ENCODE measurements around the gene RASA2. TPM values are rescaled to one million over a fixed set of nuclear protein-coding genes. Genes with fewer than 3 reads are reported as not detected.

The RASA2 gene
- total and polyA plus RNA-seq, 9 of the 15 experiments (the other 6 are each of a cell fraction or from before 2014, with no cell fraction given): 2.0 to 12.8 (median 9.5) TPM

GRCh38 chr3:141511361-141511760 is 24.5 kb downstream of the RASA2 start:
- TF ChIP-seq HMGN3 (IDR thresholded peaks at IDR 0.05; ENCODE audit: borderline replicate concordance, extremely low read depth, insufficient read length, low read depth, low read length): no peak
- TF ChIP-seq ZNF75A (CRISPR knock-in tag; IDR thresholded peaks at IDR 0.05): no peak
- TF ChIP-seq ZC3H8 (IDR thresholded peaks at IDR 0.05): no peak
- no peak for TF ChIP-seq NR2F6 (CRISPR knock-in tag; IDR thresholded peaks at IDR 0.05)
- no peak for TF ChIP-seq ZNF77 (CRISPR knock-in tag; IDR thresholded peaks at IDR 0.05)
- TF ChIP-seq HNRNPK (IDR thresholded peaks at IDR 0.05; ENCODE audit: low read depth, low read length, poor library complexity, severe bottlenecking): no peak
- TF ChIP-seq ZNF282 (CRISPR knock-in tag; IDR thresholded peaks at IDR 0.05): no peak
- TF ChIP-seq ZNF717 (CRISPR knock-in tag; IDR thresholded peaks at IDR 0.05): no peak
- H3K9me1 ChIP-seq (ENCODE audit: control insufficient read depth, insufficient read depth, low read length): no peaks in the 10 kb centered on the region
- FAIRE-seq: no peak
- no peak overlapping the region for H3K4me3 ChIP-seq
- ATAC-seq: no peak
- WGBS (ENCODE audit: insufficient coverage, low coverage, missing lambda C conversion rate): 77% methylated on average over 4 of the region's 4 CpGs
- ChIA-PET CTCF (ENCODE audit: low intra/inter-chr PET ratio) (no interaction called here), POLR2A (no interaction called here)
- no peak overlapping the region for H3K9ac ChIP-seq (ENCODE audit: insufficient read depth in 1 of 2, low read depth in 2 of 2, low read length in 2 of 2)
- H2AFZ ChIP-seq (ENCODE audit: low read depth, low read length): no peak overlapping the region
- no TSS peak for BruUV-seq (replicated peaks)
- H3K79me2 ChIP-seq (ENCODE audit: control insufficient read depth, insufficient read depth, low read length): peaks cover 34% of the 10 kb centered on the region
- no peak overlapping the region for H3K27ac ChIP-seq (ENCODE audit: extremely low read depth, low read depth, low read length)
- no peaks in the 10 kb centered on the region for H3K27me3 ChIP-seq (ENCODE audit: control insufficient read depth in 2 of 2, insufficient read depth in 2 of 2, low read length in 2 of 2)
- no peak for DNase-seq (ENCODE audit: extremely low read depth in 1 of 4, low spot score in 3 of 4)
- in situ Hi-C loops (cut with MboI): no loop called here
- no peaks in the 10 kb centered on the region for H4K20me1 ChIP-seq (replicated peaks; ENCODE audit: control insufficient read depth, insufficient read depth, low read length)
- H3K4me2 ChIP-seq (ENCODE audit: insufficient read depth, low read length): no peak overlapping the region
- peaks cover 4 to 9% of the 10 kb centered on the region in 2 experiments; a peak in 3 of 5 replicates for H3K4me1 ChIP-seq (replicated peaks in 1 of 2; ENCODE audit: control insufficient read depth in 2 of 2, insufficient read depth in 2 of 2, low read length in 2 of 2)
- peaks cover 21% of the 10 kb centered on the region for H3K36me3 ChIP-seq (ENCODE audit: control insufficient read depth, insufficient read depth, low read length)
- intact Hi-C loops (cut with micrococcal nuclease): no loop called here
- H3K9me3 ChIP-seq (replicated peaks; ENCODE audit: control insufficient read depth, insufficient read depth, low read depth, low read length): no peaks in the 10 kb centered on the region

GRCh38 chr3:141514382-141514781 is 27.6 kb downstream of the RASA2 start:
- ATAC-seq (no peak), DNase-seq (ENCODE audit: extremely low read depth in 1 of 4, low spot score in 3 of 4) (no peak), FAIRE-seq (no peak)
- H3K9ac ChIP-seq (ENCODE audit: insufficient read depth in 1 of 2, low read depth in 2 of 2, low read length in 2 of 2): no peak overlapping the region
- H2AFZ ChIP-seq (ENCODE audit: low read depth, low read length): no peak overlapping the region
- peaks cover 0 to 5% of the 10 kb centered on the region in 2 experiments; a peak in 1 of 5 replicates for H3K4me1 ChIP-seq (replicated peaks in 1 of 2; ENCODE audit: control insufficient read depth in 2 of 2, insufficient read depth in 2 of 2, low read length in 2 of 2)
- H3K79me2 ChIP-seq (ENCODE audit: control insufficient read depth, insufficient read depth, low read length): peaks cover 13% of the 10 kb centered on the region; the same call in 1 of the 3 replicates
- ChIA-PET POLR2A (interaction anchor here (1.0 to 1.7 kb wide), 4 partner anchors 8 to 26 kb away, joined by 3 to 4 read pairs (median 4); no protein-coding TSS in a partner anchor), CTCF (ENCODE audit: low intra/inter-chr PET ratio) (interaction anchor here (0.6 kb wide), 1 partner anchor 1075 kb away, joined by 3 read pairs; no protein-coding TSS in a partner anchor)
- no peak overlapping the region for H3K4me3 ChIP-seq
- H3K27me3 ChIP-seq (ENCODE audit: control insufficient read depth in 2 of 2, insufficient read depth in 2 of 2, low read length in 2 of 2): no peaks in the 10 kb centered on the region
- no peaks in the 10 kb centered on the region for H3K9me1 ChIP-seq (ENCODE audit: control insufficient read depth, insufficient read depth, low read length)
- peaks cover 2% of the 10 kb centered on the region; the same call in 1 of the 2 replicates for H3K9me3 ChIP-seq (replicated peaks; ENCODE audit: control insufficient read depth, insufficient read depth, low read depth, low read length)
- BruUV-seq (replicated peaks): no TSS peak
- H3K4me2 ChIP-seq (ENCODE audit: insufficient read depth, low read length): no peak overlapping the region
- intact Hi-C loops (cut with micrococcal nuclease) (no loop called here), in situ Hi-C loops (cut with MboI) (no loop called here)
- peaks cover 37% of the 10 kb centered on the region; the same call in 2 of the 3 replicates for H3K36me3 ChIP-seq (ENCODE audit: control insufficient read depth, insufficient read depth, low read length)
- no peaks in the 10 kb centered on the region for H4K20me1 ChIP-seq (replicated peaks; ENCODE audit: control insufficient read depth, insufficient read depth, low read length)
- no peak overlapping the region for H3K27ac ChIP-seq (ENCODE audit: extremely low read depth, low read depth, low read length)
- TF ChIP-seq SIX5 (IDR thresholded peaks at IDR 0.05; ENCODE audit: borderline replicate concordance in 1 of 2, insufficient read depth in 1 of 2, low read depth in 1 of 2, low read length in 2 of 2): no peak
- no peak for TF ChIP-seq CBFB (CRISPR knock-in tag; IDR thresholded peaks at IDR 0.05)
- TF ChIP-seq TFAM (CRISPR knock-in tag; conservative IDR thresholded peaks at IDR 0.05): no peak
- TF ChIP-seq ZNF408 (CRISPR knock-in tag; IDR thresholded peaks at IDR 0.05; ENCODE audit: low read depth): no peak
- TF ChIP-seq ZBTB7A (IDR thresholded peaks at IDR 0.05; ENCODE audit: borderline replicate concordance, control insufficient read depth, low read depth, low read length): no peak
- TF ChIP-seq HMBOX1 (IDR thresholded peaks at IDR 0.05): no peak
- TF ChIP-seq NONO (IDR thresholded peaks at IDR 0.05; ENCODE audit: low read depth in 2 of 2, low read length in 1 of 2): no peak
- TF ChIP-seq ZNF354B (CRISPR knock-in tag; IDR thresholded peaks at IDR 0.05): no peak

All from K562 (cell line).